ENCODE data around the gene SQSTM1. TPM values are rescaled to one million over a fixed set of nuclear protein-coding genes. Genes with fewer than 3 reads are reported as not detected.

Gene SQSTM1
- total RNA-seq, 2 experiments from 2014 or later = 105 to 123 TPM

DNA sequence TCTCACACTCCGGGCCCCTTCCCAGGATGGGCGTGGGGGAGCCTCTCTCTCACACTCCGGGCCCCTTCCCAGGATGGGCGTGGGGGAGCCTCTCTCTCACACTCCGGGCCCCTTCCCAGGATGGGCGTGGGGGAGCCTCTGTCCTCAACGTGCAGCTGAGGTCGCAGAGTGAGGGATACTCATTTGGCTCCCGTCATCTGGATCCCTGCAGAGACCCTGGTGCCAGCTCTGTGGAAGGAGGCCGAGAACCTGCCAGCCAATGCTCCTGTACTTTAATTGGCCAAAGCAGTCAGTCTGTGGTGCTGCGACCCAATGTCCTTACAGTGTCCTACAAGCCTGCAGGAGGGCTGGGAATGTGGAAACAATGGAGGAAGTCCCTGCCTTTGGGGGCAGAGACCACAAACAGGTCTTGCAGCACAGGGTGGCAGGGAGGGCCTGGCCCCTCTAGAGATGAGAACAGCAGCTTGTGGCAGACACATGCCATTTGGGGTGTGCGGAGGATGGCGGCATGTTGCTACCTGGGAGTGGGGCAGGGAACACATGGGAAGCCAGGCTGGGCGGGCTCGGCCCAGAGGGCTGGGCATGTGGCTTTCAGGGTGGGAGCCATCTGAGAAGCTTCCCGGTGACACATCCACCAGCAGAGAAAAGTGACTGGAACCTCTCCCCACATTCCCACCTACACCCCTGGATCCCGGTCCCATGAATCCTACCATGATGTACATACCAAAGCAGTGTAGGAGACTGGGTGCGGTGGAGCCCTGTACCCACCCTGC is 51.5 kb downstream of the SQSTM1 start:
- TF ChIP-seq, protein P1, sequence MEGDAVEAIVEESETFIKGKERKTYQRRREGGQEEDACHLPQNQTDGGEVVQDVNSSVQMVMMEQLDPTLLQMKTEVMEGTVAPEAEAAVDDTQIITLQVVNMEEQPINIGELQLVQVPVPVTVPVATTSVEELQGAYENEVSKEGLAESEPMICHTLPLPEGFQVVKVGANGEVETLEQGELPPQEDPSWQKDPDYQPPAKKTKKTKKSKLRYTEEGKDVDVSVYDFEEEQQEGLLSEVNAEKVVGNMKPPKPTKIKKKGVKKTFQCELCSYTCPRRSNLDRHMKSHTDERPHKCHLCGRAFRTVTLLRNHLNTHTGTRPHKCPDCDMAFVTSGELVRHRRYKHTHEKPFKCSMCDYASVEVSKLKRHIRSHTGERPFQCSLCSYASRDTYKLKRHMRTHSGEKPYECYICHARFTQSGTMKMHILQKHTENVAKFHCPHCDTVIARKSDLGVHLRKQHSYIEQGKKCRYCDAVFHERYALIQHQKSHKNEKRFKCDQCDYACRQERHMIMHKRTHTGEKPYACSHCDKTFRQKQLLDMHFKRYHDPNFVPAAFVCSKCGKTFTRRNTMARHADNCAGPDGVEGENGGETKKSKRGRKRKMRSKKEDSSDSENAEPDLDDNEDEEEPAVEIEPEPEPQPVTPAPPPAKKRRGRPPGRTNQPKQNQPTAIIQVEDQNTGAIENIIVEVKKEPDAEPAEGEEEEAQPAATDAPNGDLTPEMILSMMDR (IDR thresholded peaks at IDR 0.05) = no peak
- Mint-ChIP-seq H3K9me3 (no peaks in the 10 kb centered on the region), H3K27ac (no peak overlapping the region), H3K27me3 (no peaks in the 10 kb centered on the region), H3K36me3 (ENCODE audit: low read depth) (peaks cover 20% of the 10 kb centered on the region), H3K4me1 (ENCODE audit: low read depth) (peaks cover 1% of the 10 kb centered on the region), H3K4me3 (no peak overlapping the region)
- intact Hi-C loops (cut with micrococcal nuclease) = no loop called here
- ChIA-PET POLR2A (interaction anchor here (1.5 kb wide), 1 partner anchor 8 kb away, joined by 5 read pairs; no protein-coding TSS in a partner anchor), CTCF (interaction anchor here (0.8 to 1.1 kb wide), 2 partner anchors 30 to 219 kb away, joined by 3 to 4 read pairs; no protein-coding TSS in a partner anchor)
- ATAC-seq = no peak
- DNase-seq = no peak

DNA sequence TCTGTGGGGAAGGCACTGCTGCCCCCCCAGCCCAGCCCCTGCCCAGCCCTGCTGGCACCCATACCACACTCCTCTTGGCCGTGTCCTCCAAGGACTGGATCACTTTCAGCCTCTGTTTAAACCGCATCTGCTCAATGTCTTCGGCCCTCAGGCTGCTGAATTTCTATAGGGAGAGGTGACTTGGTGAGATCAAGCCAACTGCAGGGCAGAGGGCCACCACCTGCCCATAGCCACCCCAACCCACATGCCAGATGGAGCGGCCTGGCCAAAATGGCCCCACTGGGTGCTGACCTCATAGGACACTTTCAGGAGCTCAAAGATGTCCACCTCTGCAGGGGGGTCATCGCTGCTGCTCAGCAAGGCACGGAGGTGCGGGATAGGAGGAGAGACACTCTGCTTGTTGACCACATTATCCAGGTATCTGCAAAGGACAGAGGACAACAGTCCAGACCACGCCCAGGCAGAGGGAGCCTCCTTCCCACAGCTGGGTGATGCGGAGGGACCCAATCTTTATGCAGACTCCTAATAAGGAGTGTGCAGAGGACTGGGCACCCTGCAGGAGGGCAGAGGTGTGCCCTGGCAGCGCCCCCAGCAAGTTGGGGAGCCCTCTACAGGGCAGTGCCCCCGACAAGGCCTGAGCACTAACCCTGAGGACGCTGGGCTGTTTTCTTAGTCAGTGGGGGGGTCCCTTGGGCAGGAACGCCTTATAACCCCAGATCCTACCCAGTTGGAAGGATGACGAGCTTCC is 52.3 kb downstream of the SQSTM1 start:
- TF ChIP-seq, protein P1 (IDR thresholded peaks at IDR 0.05) = no peak
- H3K9me3 Mint-ChIP-seq = no peaks in the 10 kb centered on the region
- no peak overlapping the region for H3K27ac Mint-ChIP-seq
- peak; percentile 13 for ATAC-seq
- ChIA-PET POLR2A (interaction anchor here (1.5 kb wide), 1 partner anchor 8 kb away, joined by 5 read pairs; no protein-coding TSS in a partner anchor), CTCF (interaction anchor here (0.8 to 1.1 kb wide), 2 partner anchors 8 to 29 kb away, joined by 3 read pairs; no protein-coding TSS in a partner anchor)
- no peaks in the 10 kb centered on the region for H3K4me1 Mint-ChIP-seq (ENCODE audit: low read depth)
- no peak overlapping the region for H3K4me3 Mint-ChIP-seq
- intact Hi-C loops (cut with micrococcal nuclease) = no loop called here
- DNase-seq = no peak
- peaks cover 23% of the 10 kb centered on the region for H3K36me3 Mint-ChIP-seq (ENCODE audit: low read depth)
- no peaks in the 10 kb centered on the region for H3K27me3 Mint-ChIP-seq

DNA sequence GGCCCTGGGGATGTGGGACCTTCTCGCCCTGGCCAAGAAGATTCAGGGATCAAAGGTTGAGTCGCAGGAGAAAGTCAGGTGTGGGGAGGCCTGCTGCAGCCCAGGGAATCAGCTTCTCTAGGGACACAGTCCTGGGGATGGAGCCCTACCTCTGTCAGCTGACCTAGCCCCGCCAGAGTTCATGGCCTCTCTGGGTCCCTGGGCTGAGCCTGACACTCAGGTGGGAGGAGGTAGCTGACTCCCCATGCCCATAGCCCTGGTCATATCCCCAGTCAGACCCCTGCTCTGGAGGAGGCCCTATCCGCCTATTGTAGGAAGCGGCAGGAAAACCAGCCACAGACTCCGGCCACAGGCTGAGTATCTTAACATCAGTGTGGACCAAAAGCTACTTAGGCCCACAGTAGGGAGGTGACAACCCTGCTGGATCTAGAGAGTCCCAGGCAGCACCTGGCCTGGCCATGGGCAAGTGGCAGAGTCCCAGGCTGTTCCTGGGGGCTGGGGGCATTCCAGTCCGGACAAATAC is 52.9 kb downstream of the SQSTM1 start:
- no peaks in the 10 kb centered on the region for H3K27me3 Mint-ChIP-seq
- no peak overlapping the region for H3K4me3 Mint-ChIP-seq
- POLR2A ChIA-PET = interaction anchor here (1.5 kb wide), 1 partner anchor 9 kb away, joined by 5 read pairs; no protein-coding TSS in a partner anchor
- DNase-seq (no peak), ATAC-seq (no peak)
- H3K4me1 Mint-ChIP-seq (ENCODE audit: low read depth) = no peaks in the 10 kb centered on the region
- no peak overlapping the region for H3K27ac Mint-ChIP-seq
- TF ChIP-seq, protein P1 (IDR thresholded peaks at IDR 0.05) = no peak
- H3K36me3 Mint-ChIP-seq (ENCODE audit: low read depth) = peaks cover 21% of the 10 kb centered on the region
- intact Hi-C loops (cut with micrococcal nuclease) = no loop called here
- CTCF ChIA-PET = interaction anchor here (1.1 kb wide), 1 partner anchor 8 kb away, joined by 3 read pairs; no protein-coding TSS in a partner anchor
- no peaks in the 10 kb centered on the region for H3K9me3 Mint-ChIP-seq

DNA sequence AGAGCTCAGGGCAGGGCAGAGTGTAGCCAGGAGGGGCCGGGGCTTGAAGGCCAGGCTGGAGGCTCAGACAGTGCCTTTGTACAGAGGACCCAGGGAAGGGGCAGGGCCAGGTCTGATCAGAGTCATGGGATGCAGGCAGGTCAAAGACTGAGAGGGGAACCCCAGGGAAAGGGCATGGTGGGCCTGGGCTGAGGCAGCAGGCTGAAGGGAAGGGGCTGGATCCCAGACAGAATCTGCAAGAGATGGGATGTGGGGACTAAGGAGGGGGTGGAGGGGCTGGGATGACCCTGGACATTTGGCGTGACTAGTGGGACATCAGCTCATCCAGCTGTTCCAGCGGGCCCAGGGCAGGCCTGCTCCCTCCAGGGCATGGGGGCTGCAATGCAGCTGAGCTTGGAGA is 53.4 kb downstream of the SQSTM1 start:
- Mint-ChIP-seq H3K27me3 (no peaks in the 10 kb centered on the region), H3K4me1 (ENCODE audit: low read depth) (no peaks in the 10 kb centered on the region), H3K4me3 (no peak overlapping the region), H3K27ac (no peak overlapping the region), H3K9me3 (no peaks in the 10 kb centered on the region), H3K36me3 (ENCODE audit: low read depth) (peaks cover 21% of the 10 kb centered on the region)
- ChIA-PET CTCF (interaction anchor here (0.9 to 1.1 kb wide), 2 partner anchors 9 to 111 kb away, joined by 3 read pairs; no protein-coding TSS in a partner anchor), POLR2A (interaction anchor here (0.6 to 1.5 kb wide), 2 partner anchors 10 to 36 kb away, joined by 3 to 5 read pairs; no protein-coding TSS in a partner anchor)
- no peak for ATAC-seq
- intact Hi-C loops (cut with micrococcal nuclease) = no loop called here
- DNase-seq = no peak
- TF ChIP-seq, protein P1 (IDR thresholded peaks at IDR 0.05) = no peak

Measured in activated CD8-positive, alpha-beta T cell treated with anti-CD3 and anti-CD28 coated beads for 36 hours (primary cell).